MV-4-11 (cell line): Measurements from ENCODE around the gene EPHA7.

Experiments
- DNase-seq: peaks from one replicate; lab custom pipeline; 2025; lab: John Stamatoyannopoulos, UW

Gene EPHA7

DNA sequence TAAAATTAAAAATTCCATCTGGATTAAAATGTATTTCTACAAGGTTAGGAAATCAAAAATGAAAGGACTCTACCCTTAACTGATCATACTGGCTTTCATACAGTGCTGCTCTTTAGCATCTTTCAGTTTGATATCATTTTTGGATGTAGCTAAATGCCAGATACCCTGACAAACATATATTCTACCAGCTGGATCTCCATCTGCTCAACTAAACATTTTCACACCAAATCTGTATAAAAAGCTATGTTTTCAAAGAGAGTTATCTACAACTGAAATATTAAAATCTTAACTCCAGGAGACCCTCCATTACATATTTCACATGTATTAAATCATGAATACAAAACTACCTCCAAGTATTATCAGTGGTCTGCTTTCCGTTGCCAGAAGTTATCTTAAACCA, 95.7 kb downstream of the EPHA7 start:
- no peak for DNase-seq

DNA sequence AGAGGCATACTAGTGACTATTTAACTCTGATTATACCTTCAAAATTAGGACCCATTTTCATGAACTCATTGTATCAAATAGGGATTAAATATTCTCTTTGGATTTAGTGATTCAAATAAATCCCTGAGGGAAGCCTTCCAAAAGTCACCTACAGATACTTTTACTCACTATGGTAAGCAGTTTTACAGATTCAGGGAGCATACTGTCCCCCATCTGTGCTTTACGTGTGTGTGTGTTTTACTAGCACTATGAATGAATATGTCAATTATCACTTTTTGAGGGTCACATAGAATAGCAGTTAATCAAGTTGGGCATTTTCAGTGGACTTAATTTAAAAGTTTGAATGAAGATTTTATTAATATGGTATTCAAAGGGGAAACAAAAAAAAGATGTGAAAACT, 96.7 kb downstream of the EPHA7 start:
- DNase-seq = no peak

GRCh38 chr6:93319304-93319703, 100.1 kb downstream of the EPHA7 start:
- no peak for DNase-seq

GRCh38 chr6:93318121-93318520, 101.2 kb downstream of the EPHA7 start:
- no peak for DNase-seq

DNA sequence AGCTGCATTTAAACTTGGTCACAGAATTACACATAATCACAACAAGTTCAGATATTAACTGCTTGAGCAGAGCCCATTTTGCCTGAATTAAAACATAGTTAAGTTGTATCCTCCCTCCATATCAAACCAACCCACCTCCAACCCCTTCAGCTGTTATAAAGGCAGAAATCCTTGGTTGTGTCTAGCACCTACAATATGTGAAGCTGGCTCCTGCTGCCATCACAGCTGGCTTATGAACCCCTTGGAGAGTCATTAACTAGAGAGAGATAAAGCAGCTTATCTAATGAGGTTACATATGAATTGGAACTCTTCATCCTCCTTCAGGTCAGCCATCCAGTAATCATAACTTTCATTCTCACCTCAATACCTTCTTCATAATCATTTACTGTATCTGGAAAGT, 101.8 kb downstream of the EPHA7 start:
- DNase-seq = no peak

GRCh38 chr6:93307505-93308409, 111.6 kb downstream of the EPHA7 start:
- DNase-seq = no peak

- DNase-seq = no peak
These were observed 114.3 kb downstream of the EPHA7 start for GRCh38 chr6:93305088-93305487.

DNA sequence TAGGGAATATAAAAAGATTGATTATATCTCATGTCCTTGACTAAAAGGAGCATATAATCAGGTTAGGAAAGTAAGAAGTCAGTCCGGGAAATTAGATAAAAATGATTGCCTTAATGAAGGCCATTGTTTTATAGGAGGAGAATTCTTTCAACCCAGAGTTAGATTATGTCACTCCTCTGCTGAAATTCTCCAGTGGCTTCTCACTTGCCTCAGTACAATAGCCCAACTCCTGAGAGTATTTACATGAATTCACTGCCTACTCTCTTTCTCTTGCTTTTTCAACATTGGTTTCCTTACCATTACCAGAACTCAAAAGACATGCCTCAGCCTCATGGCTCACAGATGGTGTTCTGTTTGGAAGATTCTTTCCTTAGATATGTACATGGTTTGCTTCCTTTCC, 114.9 kb downstream of the EPHA7 start:
- no peak for DNase-seq

- DNase-seq = no peak
These were observed 118.7 kb downstream of the EPHA7 start for GRCh38 chr6:93300661-93301060.

- DNase-seq = no peak
These were observed 119.7 kb downstream of the EPHA7 start for GRCh38 chr6:93299622-93300021.

- DNase-seq = no peak
These were observed 123.7 kb downstream of the EPHA7 start for GRCh38 chr6:93295631-93296030.

- no peak for DNase-seq
These were observed 124.5 kb downstream of the EPHA7 start for GRCh38 chr6:93294879-93295278.

- DNase-seq = no peak
These were observed 125.5 kb downstream of the EPHA7 start for GRCh38 chr6:93293872-93294271.

GRCh38 chr6:93293460-93293859, 125.9 kb downstream of the EPHA7 start:
- no peak for DNase-seq

DNA sequence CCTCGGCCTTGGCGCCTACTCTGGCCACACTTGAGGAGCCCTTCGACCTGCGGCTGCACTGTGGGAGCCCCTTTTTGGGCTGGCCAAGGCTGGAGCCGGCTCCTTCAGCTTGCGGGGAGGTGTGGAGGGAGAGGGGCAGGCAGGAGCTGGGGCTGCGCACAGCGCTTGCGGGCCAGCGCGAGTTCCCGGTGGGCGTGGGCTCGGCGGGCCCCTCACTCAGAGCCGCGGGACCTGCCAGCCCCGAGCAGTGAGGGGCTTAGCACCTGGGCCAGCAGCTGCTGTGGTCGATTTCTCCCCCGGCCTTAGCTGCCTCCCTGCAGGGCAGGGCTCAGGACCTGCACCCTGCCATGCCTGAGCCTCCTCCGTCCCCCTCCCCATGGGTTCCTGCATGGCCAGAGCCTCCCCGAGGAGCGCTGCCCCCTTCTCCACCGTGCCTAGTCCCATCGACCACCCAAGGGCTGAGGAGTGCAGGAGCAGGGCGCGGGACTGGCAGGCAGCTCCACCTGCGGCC, 136.8 kb downstream of the EPHA7 start:
- no peak for DNase-seq

GRCh38 chr6:93278241-93278640, 141.1 kb downstream of the EPHA7 start:
- no peak for DNase-seq

- no peak for DNase-seq
These were observed 146.5 kb downstream of the EPHA7 start for GRCh38 chr6:93272896-93273295.

DNA sequence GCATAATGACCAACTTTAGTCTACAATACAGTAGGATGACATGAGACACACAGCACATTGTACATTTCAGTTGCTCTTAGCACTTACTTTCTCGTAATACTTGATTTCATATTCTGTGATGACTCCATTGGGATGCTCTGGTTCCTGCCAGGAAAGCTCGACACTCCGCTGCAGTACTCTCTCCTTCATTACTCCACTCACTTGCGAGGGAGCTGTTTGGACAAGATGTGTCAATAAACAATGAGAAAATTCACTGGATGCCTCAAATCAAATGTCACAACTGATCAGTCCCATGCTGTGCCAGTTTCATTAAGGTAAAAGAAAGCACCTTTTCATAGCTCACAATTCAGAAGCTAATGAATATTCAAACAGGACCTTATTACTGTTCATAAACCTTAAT, 147.1 kb downstream of the EPHA7 start:
- DNase-seq = no peak

DNA sequence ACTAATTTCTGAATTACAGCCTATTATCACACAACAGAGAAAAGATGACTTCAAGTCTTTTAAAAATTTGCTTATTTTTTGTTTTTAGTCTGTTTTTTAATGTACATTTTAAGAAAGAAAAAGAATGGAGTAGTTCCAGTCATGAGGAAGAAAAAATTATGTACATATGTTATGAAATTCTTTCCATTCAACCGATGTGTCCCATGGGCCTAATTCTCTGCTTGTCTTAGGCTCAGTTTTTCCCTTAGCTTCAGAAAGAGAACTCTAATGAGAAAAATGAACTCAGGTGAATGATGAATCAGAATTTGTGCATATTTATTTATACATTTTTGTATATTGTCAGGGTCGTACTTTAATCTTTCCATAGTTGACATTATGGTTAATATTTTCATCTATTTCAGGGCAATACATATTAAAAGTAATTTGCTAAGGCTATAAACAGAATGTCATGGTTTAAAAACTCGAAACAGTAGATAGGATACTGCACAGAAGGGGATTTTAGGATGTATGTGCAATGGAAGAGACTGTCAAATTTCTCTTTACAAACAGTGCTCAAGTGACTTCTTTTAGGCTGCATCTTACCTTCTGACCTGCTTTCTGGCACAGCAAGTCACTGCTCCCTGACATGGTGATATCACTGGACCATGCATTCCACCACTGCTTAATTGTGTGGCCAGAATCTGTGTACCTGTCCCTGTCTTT, 153.1 kb downstream of the EPHA7 start:
- no peak for DNase-seq

GRCh38 chr6:93260881-93261280, 158.5 kb downstream of the EPHA7 start:
- no peak for DNase-seq

DNA sequence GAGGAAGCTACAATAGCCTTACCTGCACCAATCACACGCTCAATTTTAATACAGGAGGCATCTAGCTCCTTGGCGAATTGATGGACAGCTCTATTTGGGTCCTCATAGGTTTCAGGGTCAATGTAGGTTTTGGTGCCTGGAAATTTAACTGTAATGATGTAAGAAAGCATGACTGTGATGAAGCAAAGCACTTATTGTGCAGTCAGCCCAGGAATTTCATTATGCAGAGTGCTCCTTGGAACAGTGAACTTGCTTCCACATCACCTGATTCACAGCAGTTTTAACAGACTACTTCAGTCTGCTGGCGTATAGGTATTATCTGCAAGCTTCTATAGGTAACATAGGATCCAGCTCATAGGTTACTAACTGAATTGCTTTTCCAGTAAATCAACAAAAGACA, 160.0 kb downstream of the EPHA7 start:
- no peak for DNase-seq

GRCh38 chr6:93252930-93253329, 166.4 kb downstream of the EPHA7 start:
- DNase-seq = no peak

DNA sequence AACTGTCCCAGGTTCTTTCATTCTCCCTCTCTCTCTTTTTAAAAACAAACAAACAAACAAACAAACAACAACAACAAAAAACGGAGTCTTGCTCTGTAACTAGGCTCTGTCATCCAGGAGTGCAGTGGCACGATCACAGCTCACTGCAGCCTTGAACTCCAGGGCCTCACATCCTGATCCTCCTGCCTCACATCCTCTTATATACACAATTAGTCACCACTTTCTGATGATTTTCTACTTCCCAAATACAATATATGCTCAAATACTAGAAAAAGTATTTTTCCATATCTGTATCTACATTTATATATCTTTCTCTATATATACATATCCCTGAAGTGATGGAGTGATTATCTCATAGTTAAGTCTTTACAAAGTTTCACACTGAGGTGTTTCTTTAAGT, 170.7 kb downstream of the EPHA7 start:
- no peak for DNase-seq
